BE2C (cell line): ENCODE measurements around the gene AXIN1.
"Not testable (repeated sequence)": the region's sequence is repeated elsewhere in the genome, so short reads cannot be mapped to it uniquely, and the experiment has no call there.

Experiments
- DNase-seq: peaks from one replicate; pipeline ENCODE4 v3.0.0-alpha.2; 2020
- H3K27me3 ChIP-seq: fragments of 250-450 bp; sonication (Bioruptor Pico); 2 replicates; pipeline ENCODE4 v1.5.1; 2020; ENCODE audit warnings: mild to moderate bottlenecking
- H3K36me3 ChIP-seq: fragments of 250-450 bp; sonication (Bioruptor Pico); 2 replicates; pipeline ENCODE4 v1.5.1; 2020; ENCODE audit warnings: mild to moderate bottlenecking
- H3K4me1 ChIP-seq: fragments of 250-450 bp; sonication (Bioruptor Pico); 2 replicates; pipeline ENCODE4 v1.5.1; 2020
- H3K4me3 ChIP-seq: 2 replicates; pipeline ENCODE4 v1.5.1; 2011; ENCODE audit warnings: low read depth, low read length
- H3K9me3 ChIP-seq: fragments of 250-450 bp; sonication (Bioruptor Pico); 2 replicates; pipeline ENCODE4 v1.5.1; 2020
- CTCF ChIP-seq: IDR thresholded peaks from 2 replicates; pipeline ENCODE4 v1.5.1; 2012; ENCODE audit warnings: mild to moderate bottlenecking, low read depth, low read length

The AXIN1 gene

DNA sequence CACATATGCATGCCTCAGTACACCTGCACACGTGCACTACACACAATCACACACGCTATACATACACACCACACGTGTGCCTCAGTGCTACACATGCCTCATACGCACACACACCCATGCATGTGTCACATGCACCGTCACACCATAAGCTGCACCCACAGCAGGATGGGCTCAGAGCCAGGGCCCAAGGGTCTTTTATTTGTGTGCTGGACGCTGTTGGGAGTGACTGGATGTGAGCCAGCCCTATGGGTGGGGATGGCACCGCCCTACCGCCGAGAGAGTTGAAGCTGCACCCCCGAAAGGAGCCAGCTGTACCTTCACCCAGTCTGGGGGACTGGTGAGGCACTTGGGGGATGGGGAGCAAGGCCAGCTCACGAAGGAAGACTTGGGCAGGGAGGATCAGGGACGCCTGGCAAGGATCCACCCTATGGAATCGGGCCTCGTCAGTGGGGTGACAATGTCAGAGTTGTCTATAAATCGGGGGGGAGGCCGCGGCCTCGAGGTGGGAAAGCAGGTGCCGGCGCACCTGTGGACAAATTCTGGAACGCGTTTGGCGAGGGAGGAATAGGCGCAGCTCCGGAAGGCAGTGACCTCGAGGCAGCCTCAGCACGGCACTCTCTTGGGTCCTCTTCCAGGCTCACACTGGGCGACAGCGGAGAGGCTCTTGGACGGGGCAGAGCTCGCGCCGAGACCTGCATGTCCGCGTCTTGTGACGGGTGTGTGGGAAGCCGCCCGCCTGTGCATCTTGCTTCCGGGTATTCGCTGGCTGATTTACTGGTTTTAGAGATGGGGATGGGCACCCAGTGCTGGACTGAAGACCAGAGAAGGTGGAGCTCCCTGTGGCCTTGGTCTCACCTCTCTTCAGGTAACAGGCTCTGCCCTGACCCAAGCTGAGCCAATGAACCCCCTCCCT lies 84.1 kb downstream of the AXIN1 start:
- no peak for TF ChIP-seq CTCF
- no peak overlapping the region for H3K4me3 ChIP-seq
- H3K27me3 ChIP-seq: no peaks in the 10 kb centered on the region
- H3K9me3 ChIP-seq: no peaks in the 10 kb centered on the region
- H3K4me1 ChIP-seq: no peaks in the 10 kb centered on the region
- peaks cover 2% of the 10 kb centered on the region; the same call in 1 of the 2 replicates for H3K36me3 ChIP-seq
- peak; percentile 16 for DNase-seq

- H3K4me1 ChIP-seq, DNase-seq, H3K36me3 ChIP-seq, H3K9me3 ChIP-seq, H3K27me3 ChIP-seq, H3K4me3 ChIP-seq: not testable (repeated sequence)
Observed at GRCh38 chr16:267562-267961, 85.0 kb downstream of the AXIN1 start.

- peaks cover 5% of the 10 kb centered on the region; the same call in 1 of the 2 replicates for H3K36me3 ChIP-seq
- TF ChIP-seq CTCF: no peak
- H3K27me3 ChIP-seq: no peaks in the 10 kb centered on the region
- H3K9me3 ChIP-seq: no peaks in the 10 kb centered on the region
- no peak for DNase-seq
- H3K4me3 ChIP-seq: no peak overlapping the region
- H3K4me1 ChIP-seq: no peaks in the 10 kb centered on the region
Observed at GRCh38 chr16:266258-267164, 86.0 kb downstream of the AXIN1 start.

DNA sequence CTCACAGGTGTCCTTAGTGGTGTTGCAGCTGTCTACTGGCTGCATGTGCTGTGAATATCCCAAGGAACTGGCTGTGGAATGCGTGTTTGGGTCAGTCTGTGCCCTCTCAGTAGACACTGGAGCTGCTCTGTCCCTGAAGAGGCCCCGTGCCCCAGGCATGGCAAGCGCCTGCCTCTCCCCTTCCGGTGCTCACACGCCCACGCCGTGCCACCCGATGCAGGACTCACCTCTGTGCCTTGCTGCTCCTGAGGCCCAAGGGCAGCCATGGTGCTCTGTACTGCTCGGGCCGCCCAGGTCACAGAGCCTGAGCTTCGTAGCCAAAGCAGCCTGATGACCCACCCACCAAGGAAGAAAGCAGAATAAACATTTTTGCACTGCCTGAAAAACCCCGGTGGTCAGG lies 86.8 kb downstream of the AXIN1 start:
- TF ChIP-seq CTCF: no peak
- Histone ChIP-seq H3K27me3 (no peaks in the 10 kb centered on the region), H3K4me1 (no peaks in the 10 kb centered on the region), H3K4me3 (no peak overlapping the region), H3K9me3 (no peaks in the 10 kb centered on the region), H3K36me3 (peaks cover 5% of the 10 kb centered on the region; the same call in 1 of the 2 replicates)
- no peak for DNase-seq

- Histone ChIP-seq H3K36me3 (peaks cover 8% of the 10 kb centered on the region; the same call in 1 of the 2 replicates), H3K4me1 (no peaks in the 10 kb centered on the region), H3K27me3 (no peaks in the 10 kb centered on the region), H3K9me3 (no peaks in the 10 kb centered on the region), H3K4me3 (no peak overlapping the region)
- TF ChIP-seq CTCF: no peak
- no peak for DNase-seq
Observed at GRCh38 chr16:265002-265529, 87.5 kb downstream of the AXIN1 start.

- no peak for TF ChIP-seq CTCF
- Histone ChIP-seq H3K9me3 (no peaks in the 10 kb centered on the region), H3K4me1 (no peaks in the 10 kb centered on the region), H3K4me3 (no peak overlapping the region), H3K36me3 (peaks cover 8% of the 10 kb centered on the region; the same call in 1 of the 2 replicates), H3K27me3 (no peaks in the 10 kb centered on the region)
- no peak for DNase-seq
Observed at GRCh38 chr16:264440-264951, 88.0 kb downstream of the AXIN1 start.
